ENCODE measurements around the gene ZFP64. TPM values are rescaled to one million over a fixed set of nuclear protein-coding genes. Genes with fewer than 3 reads are reported as not detected.

The ZFP64 gene
- total and polyA plus RNA-seq, 2 of the 4 experiments (the other 2 are of a cell fraction): 14.3 to 17.1 TPM

- H2AFZ ChIP-seq (replicated peaks; ENCODE audit: low read length, poor library complexity): peak overlapping the region; percentile 88
- no TSS peak for BruUV-seq (replicated peaks)
- H3K23ac ChIP-seq (ENCODE audit: low read depth, low read length): peak overlapping the region; percentile 84
- peak overlapping the region; percentile 57; the same call in 1 of the 2 replicates for H3K9ac ChIP-seq (ENCODE audit: low read depth, low read length)
- peak overlapping the region; percentile 92 for H2AK9ac ChIP-seq (replicated peaks; ENCODE audit: low read depth, low read length, poor library complexity)
- H4K20me1 ChIP-seq (ENCODE audit: insufficient read depth, low read length): peaks cover 4% of the 10 kb centered on the region; the same call in 1 of the 2 replicates
- 1% methylated on average over 26 of the region's 82 CpGs; no CpG with 5 or more reads in 1 of the 2 experiments for WGBS, 2 experiments (ENCODE audit: extremely low coverage in 2 of 2, insufficient read length in 1 of 2)
- peak overlapping the region; percentile 92 to 98; a peak in 3 of 4 replicates for H4K8ac ChIP-seq (ENCODE audit: low read depth in 2 of 2, low read length in 2 of 2)
- dilution Hi-C loops (cut with HindIII; ENCODE audit: low sequenced_read_pairs, unreplicated experiment): no loop called here
- no peaks in the 10 kb centered on the region for H3K9me3 ChIP-seq (ENCODE audit: control insufficient read depth, insufficient read depth, low read length)
- no peak overlapping the region; the same call in 1 of the 3 replicates for H2BK15ac ChIP-seq (ENCODE audit: low read depth, low read length)
- peak overlapping the region; percentile 66; the same call in 1 of the 2 replicates for H2AK5ac ChIP-seq (ENCODE audit: low read depth, low read length)
- peak overlapping the region; percentile 88 for H3K14ac ChIP-seq (replicated peaks; ENCODE audit: low read depth, low read length)
- no peak overlapping the region; the same call in 1 of the 2 replicates for H2BK20ac ChIP-seq (ENCODE audit: low read depth, low read length)
- DNase-seq: peak; percentile 26
- H3K4me3 ChIP-seq (ENCODE audit: insufficient read depth, low read depth, low read length): peak overlapping the region; percentile 45
- H3K36me3 ChIP-seq (ENCODE audit: control insufficient read depth, insufficient read depth, low read length): no peaks in the 10 kb centered on the region
- H3K4me2 ChIP-seq (ENCODE audit: low read depth, low read length): peak overlapping the region; percentile 73
- peak overlapping the region; percentile 47; the same call in 1 of the 2 replicates for H4K5ac ChIP-seq (ENCODE audit: low read depth, low read length)
- H3K79me1 ChIP-seq (ENCODE audit: low read depth in 1 of 2, low read length in 2 of 2): peaks cover 0 to 25% of the 10 kb centered on the region in 2 experiments; a peak in 1 of 4 replicates
- H3K4me1 ChIP-seq (ENCODE audit: control insufficient read depth, insufficient read depth, low read length): peaks cover 8% of the 10 kb centered on the region; the same call in 1 of the 2 replicates
- ATAC-seq (ENCODE audit: low read depth): peak; percentile 45
- ChIA-PET POLR2A (ENCODE audit: unreplicated experiment) (no interaction called here), CTCF (interaction anchor here (0.5 to 0.6 kb wide), 2 partner anchors 186 to 363 kb away, joined by 3 read pairs; no protein-coding TSS in a partner anchor)
- intact Hi-C loops (cut with micrococcal nuclease): no loop called here
- no peak overlapping the region for H3K56ac ChIP-seq (ENCODE audit: extremely low read depth, insufficient read depth, low read length)
- H3K27me3 ChIP-seq (ENCODE audit: control insufficient read depth, insufficient read depth, low read length): peaks cover 12% of the 10 kb centered on the region
- H3K4ac ChIP-seq (ENCODE audit: low read depth, low read length): peak overlapping the region; percentile 91
- H4K91ac ChIP-seq (ENCODE audit: insufficient read depth, low read depth, low read length): peak overlapping the region; percentile 91; the same call in 1 of the 2 replicates
- no peak overlapping the region for H3K18ac ChIP-seq (ENCODE audit: low read depth, low read length)
- H3K27ac ChIP-seq (ENCODE audit: insufficient read depth, low read length): peak overlapping the region; percentile 41
- in situ Hi-C loops (cut with MboI; ENCODE audit: low sequenced_read_pairs): no loop called here
- H2BK5ac ChIP-seq (ENCODE audit: low read depth, low read length, poor library complexity, severe bottlenecking): no peak overlapping the region
- H2BK120ac ChIP-seq (ENCODE audit: low read depth, low read length): peak overlapping the region; percentile 57
- H3K9me1 ChIP-seq (ENCODE audit: insufficient read depth, low read length): 0 out of 2 replicates have a peak, but pooled peaks cover 4% of the 10 kb centered on the region
- TF ChIP-seq RAD21 (IDR thresholded peaks at IDR 0.05; ENCODE audit: low read length) (no peak), MXI1 (IDR thresholded peaks at IDR 0.05; ENCODE audit: borderline replicate concordance, low read depth, low read length) (no peak), RFX5 (IDR thresholded peaks at IDR 0.05; ENCODE audit: low read depth, low read length) (no peak), FOS (IDR thresholded peaks at IDR 0.05; ENCODE audit: low read depth, low read length) (no peak), POLR2A (IDR thresholded peaks at IDR 0.05; ENCODE audit: low read depth, low read length) (no peak), MAFK (IDR thresholded peaks at IDR 0.05; ENCODE audit: low read depth, low read length) (no peak), USF2 (IDR thresholded peaks at IDR 0.05; ENCODE audit: low read depth, low read length) (no peak), SMC3 (IDR thresholded peaks at IDR 0.05; ENCODE audit: low read depth, low read length) (no peak), CHD1 (IDR thresholded peaks at IDR 0.05; ENCODE audit: low read depth, low read length) (no peak), BHLHE40 (IDR thresholded peaks at IDR 0.05; ENCODE audit: low read depth, low read length) (no peak), ELK1 (IDR thresholded peaks at IDR 0.05; ENCODE audit: borderline replicate concordance, low read depth, low read length) (no peak), NFE2L2 (IDR thresholded peaks at IDR 0.05; ENCODE audit: low read depth, low read length) (no peak), RCOR1 (IDR thresholded peaks at IDR 0.05; ENCODE audit: insufficient replicate concordance, low read length) (no peak), CEBPB (IDR thresholded peaks at IDR 0.05; ENCODE audit: low read depth, low read length) (no peak)
Measured at GRCh38 chr20:52104546-52105441, 86.8 kb downstream of the ZFP64 start.

All from IMR-90 (cell line).